Adrenal gland (tissue), 12 donors: Measurements from ENCODE around the gene C2CD3. TPM values are rescaled to one million over a fixed set of nuclear protein-coding genes. Genes with fewer than 3 reads are reported as not detected.
A peak's percentile ranks its signal among the peaks of the same experiment; 100 is the strongest.

Experiments used
- DNase-seq, 7 donors: peaks; one replicate each; pipeline ENCODE4 v3.0.0-alpha.2; 2019 to 2020
- H3K27ac ChIP-seq, 5 donors: fragments of 200-600 bp; sonication (generic) in 4 of 5; 1 replicate in 3 of 5; 2 replicates in 2 of 5; pipeline versions ENCODE4 v1.5.1 to v1.8.0; 2016 to 2020; ENCODE audit warnings: mild to moderate bottlenecking in 1 of 5
- H3K27me3 ChIP-seq: fragments of 200-600 bp; 2 replicates; pipeline ENCODE4 v1.8.0; 2021
- H3K36me3 ChIP-seq, 2 donors: fragments of 200-600 bp; replicated peaks in 1 of 2; 1 replicate in 1 of 2; 2 replicates in 1 of 2; pipeline versions ENCODE4 v1.5.1 to v1.8.0; 2018 to 2022
- H3K4me1 ChIP-seq, 2 donors: fragments of 200-600 bp; replicated peaks in 1 of 2; 1 replicate in 1 of 2; 2 replicates in 1 of 2; pipeline versions ENCODE4 v1.5.1 to v1.8.0; 2018 to 2021
- H3K4me3 ChIP-seq, 4 donors: fragments of 200-600 bp; sonication (generic) in 3 of 4; one replicate each; pipeline ENCODE4 v1.5.1; 2016 to 2018
- H3K9me3 ChIP-seq, 3 donors: fragments of 200-600 bp; sonication (generic) in 1 of 3; replicated peaks in 1 of 3; 1 replicate in 2 of 3; 2 replicates in 1 of 3; pipeline versions ENCODE4 v1.5.1 to v1.8.0; 2016 to 2021
- POLR2A ChIP-seq, 2 donors: fragments of 450-650 bp; IDR thresholded peaks; one replicate each; pipeline ENCODE4 v1.6.1; 2017; ENCODE audit warnings: antibody characterized with exemption in 2 of 2, mild to moderate bottlenecking in 2 of 2, moderate library complexity in 1 of 2
- WGBS, 4 donors: extraction: QIAGEN DNeasy Blood & Tissue Kit in 2 of 4; methylation state at CpG; one replicate each; pipeline versions ENCODE4 v1.1.5 to v1.1.7; 2013 to 2017; 5-methylcytosine and 5-hydroxymethylcytosine counted together
- intact Hi-C, 2 donors: fragments of 100-400 bp; cut with DNase I; formaldehyde crosslinking; loops; one replicate each; pipeline versions ENCODE4 v1.14.1 to v1.15.0; 2022 to 2023
- polyA plus RNA-seq, 3 donors: library from polyadenylated mRNA; stranded (reverse); fragments of 200-250 nt in 2 of 3; fragments of 350-450 nt in 1 of 3; fragmentation: Illumina TruSeq in 1 of 3; extraction: RNeasy Lipid Tissue Mini Kit (QIAGEN cat#74804) in 1 of 3; gene quantifications; one replicate each; pipeline ENCODE4 v1.2.3, GENCODE V29; 2013 to 2014
- total RNA-seq, 9 donors: library from RNA; depleted of rRNA in 4 of 9; stranded (reverse); fragments of >200 nt in 4 of 9; fragments of 120-200 nt in 1 of 9; fragmentation: NEBNext Ultra II Directional in 1 of 9; extraction: Animal tissue kit (Norgen Biotek cat#: 25700) in 1 of 9; gene quantifications; one replicate each; pipeline versions ENCODE4 v1.1.0 to v1.2.4, GENCODE V29; 2013 to 2023
- TF ChIP-seq, protein P1 (sequence below), 6 experiments: fragments of 450-650 bp in 4 of 6; fragments of 200-600 bp in 2 of 6; sonication (generic) in 1 of 6; IDR thresholded peaks; 1 replicate in 5 of 6; 2 replicates in 1 of 6; pipeline versions ENCODE4 v1.5.1 to v1.8.0; 2016 to 2021; ENCODE audit warnings: antibody characterized with exemption in 6 of 6, mild to moderate bottlenecking in 2 of 6, moderate library complexity in 1 of 6
- donor health status: healthy with polysubstance abuse.
- donor health status: Bipolar disorder and iron deficiency.
- donor health status: DM: yes; HTN: yes; CAD: no.
- donor health status: DM: no; HTN: no; CAD: no.
- donor health status: DM: no; HTN: no; CAD: no.
- donor health status: DM: yes; HTN: yes; CAD: no.

The C2CD3 gene
- total and polyA plus RNA-seq, 12 donors = 14.5 to 42.8 (median 25.5) TPM

DNA sequence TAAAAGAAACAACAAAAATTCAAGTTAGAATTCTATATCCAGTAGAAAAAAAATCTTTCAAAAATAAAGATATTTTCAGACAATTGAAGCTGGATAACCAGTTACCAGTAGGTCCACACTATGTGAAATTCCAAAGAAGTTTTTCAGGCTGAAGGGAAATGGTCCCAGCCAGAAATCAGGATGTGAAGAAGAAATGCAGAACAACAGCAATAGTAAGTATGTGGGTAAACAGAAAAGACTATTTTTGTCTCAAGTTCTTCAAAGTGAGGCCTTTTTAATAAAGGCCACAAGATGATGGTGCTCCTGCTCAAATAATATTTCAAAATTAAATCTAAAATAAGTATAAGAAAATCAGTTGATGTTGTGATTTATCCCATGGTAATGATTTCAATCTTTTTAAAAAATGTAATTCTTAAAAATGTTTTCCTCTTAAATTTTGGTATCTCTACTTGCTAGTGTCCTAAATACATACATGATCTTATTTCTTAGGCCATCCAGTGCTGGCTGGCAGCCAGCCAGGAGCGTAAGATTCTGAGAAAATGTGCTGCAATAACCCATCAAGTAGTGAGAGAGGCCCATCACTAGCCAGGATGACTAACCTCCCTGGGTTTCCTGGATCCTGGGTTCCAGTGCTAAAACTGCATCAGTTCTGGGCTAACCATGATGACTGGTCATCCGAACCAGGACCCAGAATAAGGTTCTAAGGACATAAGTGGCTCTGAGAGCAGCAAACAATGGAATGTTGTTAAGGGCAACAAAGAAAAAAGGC is 146.4 kb downstream of the C2CD3 start:
- Histone ChIP-seq H3K4me1 (peaks cover 8 to 32% of the 10 kb centered on the region in 2 donors), H3K27me3 (no peaks in the 10 kb centered on the region), H3K9me3 (no peaks in the 10 kb centered on the region), H3K27ac (peak overlapping the region in 2 of 5 donors; percentile 31 to 41), H3K36me3 (no peaks in the 10 kb centered on the region), H3K4me3 (no peak overlapping the region)
- 36 to 65% (median 50%) methylated on average over 2 of the region's 2 CpGs for WGBS, 4 donors
- DNase-seq = peak; percentile 44 to 91 (median 68)
- intact Hi-C loops = no loop called here
- no peak for TF ChIP-seq POLR2A (IDR thresholded peaks at IDR 0.05)
- TF ChIP-seq, protein P1, sequence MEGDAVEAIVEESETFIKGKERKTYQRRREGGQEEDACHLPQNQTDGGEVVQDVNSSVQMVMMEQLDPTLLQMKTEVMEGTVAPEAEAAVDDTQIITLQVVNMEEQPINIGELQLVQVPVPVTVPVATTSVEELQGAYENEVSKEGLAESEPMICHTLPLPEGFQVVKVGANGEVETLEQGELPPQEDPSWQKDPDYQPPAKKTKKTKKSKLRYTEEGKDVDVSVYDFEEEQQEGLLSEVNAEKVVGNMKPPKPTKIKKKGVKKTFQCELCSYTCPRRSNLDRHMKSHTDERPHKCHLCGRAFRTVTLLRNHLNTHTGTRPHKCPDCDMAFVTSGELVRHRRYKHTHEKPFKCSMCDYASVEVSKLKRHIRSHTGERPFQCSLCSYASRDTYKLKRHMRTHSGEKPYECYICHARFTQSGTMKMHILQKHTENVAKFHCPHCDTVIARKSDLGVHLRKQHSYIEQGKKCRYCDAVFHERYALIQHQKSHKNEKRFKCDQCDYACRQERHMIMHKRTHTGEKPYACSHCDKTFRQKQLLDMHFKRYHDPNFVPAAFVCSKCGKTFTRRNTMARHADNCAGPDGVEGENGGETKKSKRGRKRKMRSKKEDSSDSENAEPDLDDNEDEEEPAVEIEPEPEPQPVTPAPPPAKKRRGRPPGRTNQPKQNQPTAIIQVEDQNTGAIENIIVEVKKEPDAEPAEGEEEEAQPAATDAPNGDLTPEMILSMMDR (IDR thresholded peaks at IDR 0.05) = no peak

DNA sequence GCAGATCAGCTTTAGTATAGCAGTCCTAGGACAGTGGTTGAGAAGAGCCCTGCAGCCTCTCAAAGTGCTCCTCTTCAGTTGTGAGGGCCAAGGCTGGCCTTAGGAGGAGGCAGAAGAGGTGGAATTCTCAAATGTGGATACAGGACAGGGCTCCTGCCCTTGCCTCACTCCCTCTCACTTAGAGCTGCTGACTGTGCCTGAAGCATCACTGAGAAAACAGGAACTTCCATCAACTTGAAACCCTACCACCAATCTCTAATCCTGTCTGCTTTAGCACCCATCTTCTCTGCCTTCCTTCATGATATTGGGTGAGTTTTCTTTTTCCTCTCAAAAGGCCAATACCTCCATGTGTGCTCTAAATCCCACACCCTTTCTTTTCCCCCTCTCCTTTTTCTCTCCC is 147.5 kb downstream of the C2CD3 start:
- intact Hi-C loops = no loop called here
- Histone ChIP-seq H3K4me1 (peaks cover 20 to 42% of the 10 kb centered on the region in 2 donors), H3K27ac (peak overlapping the region in 3 of 5 donors; percentile 2 to 68 (median 7)), H3K9me3 (no peaks in the 10 kb centered on the region), H3K36me3 (no peaks in the 10 kb centered on the region), H3K4me3 (no peak overlapping the region), H3K27me3 (no peaks in the 10 kb centered on the region)
- TF ChIP-seq POLR2A (IDR thresholded peaks at IDR 0.05) = no peak
- TF ChIP-seq, protein P1 (IDR thresholded peaks at IDR 0.05) = no peak
- peak in 1 of 7 donors; percentile 48 for DNase-seq

DNA sequence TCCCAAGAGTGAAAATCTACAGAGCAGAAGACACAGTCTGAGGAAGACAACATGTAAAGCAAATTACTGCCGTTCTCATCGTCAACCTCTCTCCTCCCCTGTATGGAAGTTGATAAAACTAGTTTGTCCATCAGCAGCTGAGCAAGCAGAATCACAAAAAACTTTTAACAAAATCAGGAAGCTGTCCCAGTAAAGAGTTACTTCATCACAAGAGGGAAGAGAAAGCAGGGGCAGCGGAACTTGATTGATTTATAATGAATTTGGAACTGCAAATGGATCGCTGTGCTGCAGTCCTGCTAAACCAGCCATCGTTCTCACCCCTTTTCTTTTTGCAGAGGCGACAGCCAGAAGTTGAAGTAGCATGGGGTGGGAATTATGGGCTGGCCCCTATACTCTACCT is 148.3 kb downstream of the C2CD3 start:
- Histone ChIP-seq H3K4me1 (peaks cover 27 to 49% of the 10 kb centered on the region in 2 donors), H3K4me3 (no peak overlapping the region), H3K27ac (peak overlapping the region in 2 of 5 donors; percentile 7 to 68), H3K9me3 (no peaks in the 10 kb centered on the region), H3K36me3 (no peaks in the 10 kb centered on the region), H3K27me3 (no peaks in the 10 kb centered on the region)
- intact Hi-C loops = no loop called here
- 81 to 88% (median 85%) methylated on average over 6 of the region's 6 CpGs for WGBS, 4 donors
- DNase-seq = peak in 1 of 7 donors; percentile 38
- TF ChIP-seq POLR2A (IDR thresholded peaks at IDR 0.05) = no peak
- TF ChIP-seq, protein P1 (IDR thresholded peaks at IDR 0.05) = no peak

DNA sequence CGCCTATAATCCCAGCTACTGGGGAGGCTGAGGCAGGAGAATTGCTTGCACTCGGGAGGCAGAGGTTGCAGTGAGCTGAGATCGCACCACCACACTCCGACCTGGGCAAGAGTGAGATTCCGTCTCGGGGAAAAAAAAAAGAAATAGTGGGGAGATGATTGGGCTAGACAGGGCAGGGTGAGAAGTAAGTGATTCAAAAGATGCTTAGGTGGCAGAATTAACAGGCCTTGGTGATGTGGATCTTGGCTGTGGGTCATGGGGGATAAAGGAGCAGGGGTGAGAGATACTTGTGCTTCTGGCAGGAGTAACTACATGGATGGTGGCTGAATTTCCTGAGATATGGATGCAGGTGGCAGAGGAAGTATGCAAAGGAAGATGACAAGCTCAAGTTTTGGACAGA is 148.8 kb downstream of the C2CD3 start:
- no peak for DNase-seq
- peak overlapping the region in 1 of 5 donors; percentile 51 for H3K27ac ChIP-seq
- H3K9me3 ChIP-seq = no peaks in the 10 kb centered on the region
- H3K4me3 ChIP-seq = no peak overlapping the region
- WGBS, 4 donors = 96 to 98% (median 98%) methylated on average over 6 of the region's 6 CpGs
- H3K36me3 ChIP-seq = no peaks in the 10 kb centered on the region
- peaks cover 27 to 49% of the 10 kb centered on the region in 2 donors for H3K4me1 ChIP-seq
- TF ChIP-seq, protein P1 (IDR thresholded peaks at IDR 0.05) = no peak
- TF ChIP-seq POLR2A (IDR thresholded peaks at IDR 0.05) = no peak
- H3K27me3 ChIP-seq = no peaks in the 10 kb centered on the region
- intact Hi-C loops = no loop called here
